ENCODE measurements around the gene PRIMA1. TPM values are rescaled to one million over a fixed set of nuclear protein-coding genes. Genes with fewer than 3 reads are reported as not detected.

PRIMA1 gene
- total RNA-seq, 4 donors from 2014 or later, result 0.33 to 0.88 (median 0.64) TPM

GRCh38 chr14:93733631-93734030 is 54.7 kb downstream of the PRIMA1 start:
- H3K36me3 ChIP-seq, result no peaks in the 10 kb centered on the region
- DNase-seq, result no peak
- H3K9me3 ChIP-seq, result no peaks in the 10 kb centered on the region
- H3K27ac ChIP-seq, result no peak overlapping the region
- TF ChIP-seq POLR2A (IDR thresholded peaks at IDR 0.05) (no peak), CTCF (IDR thresholded peaks at IDR 0.05) (no peak)
- 83% methylated on average over 6 of the region's 6 CpGs for WGBS, 2 donors
- H3K4me3 ChIP-seq (replicated peaks in 1 of 3), result no peak overlapping the region
- intact Hi-C loops (cut with DNase I), result no loop called here
- H3K27me3 ChIP-seq, result no peaks in the 10 kb centered on the region
- H3K4me1 ChIP-seq, result peaks cover 0 to 16% of the 10 kb centered on the region in 2 donors

- H3K27ac ChIP-seq, result no peak overlapping the region
- no peak for DNase-seq
These were observed 55.1 kb downstream of the PRIMA1 start for GRCh38 chr14:93733231-93733630.

GRCh38 chr14:93732524-93732923 is 55.8 kb downstream of the PRIMA1 start:
- Histone ChIP-seq H3K36me3 (no peaks in the 10 kb centered on the region), H3K27ac (no peak overlapping the region), H3K4me1 (peaks cover 0 to 16% of the 10 kb centered on the region in 2 donors), H3K27me3 (no peaks in the 10 kb centered on the region), H3K4me3 (replicated peaks in 1 of 3) (no peak overlapping the region), H3K9me3 (no peaks in the 10 kb centered on the region)
- intact Hi-C loops (cut with DNase I), result no loop called here
- WGBS, 2 donors, result 49 to 67% methylated on average over 7 to 10 of the region's 10 CpGs
- TF ChIP-seq CTCF (IDR thresholded peaks at IDR 0.05), result no peak
- no peak for TF ChIP-seq POLR2A (IDR thresholded peaks at IDR 0.05)
- DNase-seq, result peak; percentile 57

More at GRCh38 chr14:93733231-93733630, 55.1 kb downstream of the PRIMA1 start:
- Histone ChIP-seq H3K4me3 (replicated peaks in 1 of 3) (no peak overlapping the region), H3K9me3 (no peaks in the 10 kb centered on the region), H3K36me3 (no peaks in the 10 kb centered on the region), H3K27me3 (no peaks in the 10 kb centered on the region), H3K4me1 (peaks cover 0 to 16% of the 10 kb centered on the region in 2 donors)
- TF ChIP-seq CTCF (IDR thresholded peaks at IDR 0.05) (no peak), POLR2A (IDR thresholded peaks at IDR 0.05) (no peak)
- intact Hi-C loops (cut with DNase I), result no loop called here
- WGBS, 2 donors, result 76 to 84% methylated on average over 11 of the region's 11 CpGs

- peak; percentile 17 to 53 for DNase-seq
- Histone ChIP-seq H3K9me3 (no peaks in the 10 kb centered on the region), H3K4me1 (peaks cover 0 to 16% of the 10 kb centered on the region in 2 donors), H3K36me3 (no peaks in the 10 kb centered on the region), H3K27ac (no peak overlapping the region), H3K4me3 (replicated peaks in 1 of 3) (no peak overlapping the region), H3K27me3 (no peaks in the 10 kb centered on the region)
- 14 to 25% methylated on average over 6 to 7 of the region's 7 CpGs for WGBS, 2 donors
- intact Hi-C loops (cut with DNase I), result no loop called here
- no peak for TF ChIP-seq POLR2A (IDR thresholded peaks at IDR 0.05)
- TF ChIP-seq CTCF (IDR thresholded peaks at IDR 0.05), result no peak
These were observed 56.5 kb downstream of the PRIMA1 start for GRCh38 chr14:93731753-93732152.

GRCh38 chr14:93729993-93730392 is 58.3 kb downstream of the PRIMA1 start:
- no peak for DNase-seq
- Histone ChIP-seq H3K9me3 (no peaks in the 10 kb centered on the region), H3K36me3 (no peaks in the 10 kb centered on the region), H3K27me3 (no peaks in the 10 kb centered on the region), H3K27ac (no peak overlapping the region), H3K4me3 (replicated peaks in 1 of 3) (no peak overlapping the region), H3K4me1 (peaks cover 0 to 16% of the 10 kb centered on the region in 2 donors)
- no peak for TF ChIP-seq CTCF (IDR thresholded peaks at IDR 0.05)
- TF ChIP-seq POLR2A (IDR thresholded peaks at IDR 0.05), result no peak
- WGBS, 2 donors, result 82 to 91% methylated on average over 10 of the region's 10 CpGs
- intact Hi-C loops (cut with DNase I), result no loop called here

Data from thyroid gland (tissue), 4 donors.